B cell (primary cell): ENCODE results near the gene MICU1. TPM values are rescaled to one million over a fixed set of nuclear protein-coding genes. Genes with fewer than 3 reads are reported as not detected.
"Not testable (repeated sequence)": the region's sequence is repeated elsewhere in the genome, so short reads cannot be mapped to it uniquely, and the experiment has no call there.

ENCODE experiments used
- ATAC-seq: fragments of 200-7000 bp; cut with Tn5 transposase; one replicate; pipeline ENCODE4 v1.10.0; 2021; ENCODE audit warnings: low read depth, mild to moderate bottlenecking, moderate number of reproducible peaks, moderate library complexity
- CTCF ChIA-PET: fragments of 350-600 bp; sonication (Branson Sonifier 250); formaldehyde crosslinking; loops from one replicate; lab custom pipeline; 2021; ENCODE audit warnings: antibody characterized with exemption, inconsistent platforms; lab: Charles Lee
- POLR2A ChIA-PET: fragments of 350-600 bp; sonication (Branson Sonifier 250); formaldehyde crosslinking; loops from one replicate; lab custom pipeline; 2021; ENCODE audit warnings: antibody characterized with exemption; lab: Charles Lee
- DNase-seq: peaks from one replicate; pipeline ENCODE4 v3.0.0; 2013
- H2AFZ ChIP-seq: 2 replicates; pipeline ENCODE4 v1.6.1; 2012; ENCODE audit warnings: mild to moderate bottlenecking, low read depth, low read length; ENCODE audit not compliant: insufficient read depth, poor library complexity, severe bottlenecking
- H3K27ac ChIP-seq, 2 donors: 1 replicate in 1 of 2; 2 replicates in 1 of 2; pipeline ENCODE4 v1.5.1; 2012 to 2013; ENCODE audit warnings: low read length in 2 of 2, mild to moderate bottlenecking in 2 of 2, moderate library complexity in 1 of 2
- H3K27me3 ChIP-seq, 4 experiments: fragments of 200-600 bp in 1 of 4; sonication (generic) in 1 of 4; replicated peaks in 1 of 4; 1 replicate in 2 of 4; 2 replicates in 2 of 4; pipeline versions ENCODE4 v1.6.1 to v1.7.0; 2013 to 2016; ENCODE audit warnings: low read length in 3 of 4, mild to moderate bottlenecking in 2 of 4, mixed read lengths in 1 of 4, moderate library complexity in 1 of 4; ENCODE audit not compliant: insufficient read depth in 4 of 4, control insufficient read depth in 3 of 4; ENCODE audit errors: control extremely low read depth in 1 of 4
- H3K36me3 ChIP-seq, 2 experiments: replicated peaks in 1 of 2; 1 replicate in 1 of 2; 2 replicates in 1 of 2; pipeline versions ENCODE4 v1.6.1 to v1.7.1; 2013; ENCODE audit warnings: low read length in 1 of 2; ENCODE audit not compliant: insufficient read depth in 2 of 2, control insufficient read depth in 1 of 2; ENCODE audit errors: control extremely low read depth in 1 of 2, extremely low read depth in 1 of 2
- H3K4me1 ChIP-seq, 2 donors: fragments of 200-600 bp in 1 of 2; sonication (generic) in 1 of 2; 1 replicate in 1 of 2; 2 replicates in 1 of 2; pipeline versions ENCODE4 v1.5.1 to v1.6.1; 2013 to 2017; ENCODE audit warnings: low read length in 2 of 2; ENCODE audit not compliant: control insufficient read depth in 2 of 2, insufficient read depth in 2 of 2
- H3K4me2 ChIP-seq: replicated peaks from 2 replicates; pipeline ENCODE3; 2012; ENCODE audit warnings: mild to moderate bottlenecking, low read depth, low read length; ENCODE audit not compliant: poor library complexity, severe bottlenecking
- H3K4me3 ChIP-seq, 5 experiments: fragments of 200-600 bp in 1 of 5; sonication (generic) in 1 of 5; 1 replicate in 3 of 5; 2 replicates in 2 of 5; pipeline versions ENCODE4 v1.5.1 to v1.7.0; 2011 to 2016; ENCODE audit warnings: low read length in 4 of 5, mild to moderate bottlenecking in 4 of 5, low read depth in 2 of 5, control low read depth in 1 of 5, moderate library complexity in 1 of 5; ENCODE audit not compliant: insufficient read depth in 1 of 5; ENCODE audit errors: control extremely low read depth in 1 of 5, extremely low read depth in 1 of 5
- H3K79me2 ChIP-seq: fragments of 200-600 bp; sonication (generic); one replicate; pipeline ENCODE4 v1.6.0; 2016; ENCODE audit warnings: low read length; ENCODE audit not compliant: control insufficient read depth, insufficient read depth
- H3K9ac ChIP-seq: fragments of 200-600 bp; sonication (generic); 2 replicates; pipeline ENCODE4 v1.6.1; 2017; ENCODE audit warnings: mild to moderate bottlenecking, low read length, moderate library complexity
- H3K9me3 ChIP-seq, 3 donors: one replicate each; pipeline versions ENCODE4 v1.6.1 to v1.7.1; 2013; ENCODE audit warnings: low read length in 2 of 3; ENCODE audit not compliant: control insufficient read depth in 2 of 3, insufficient read depth in 1 of 3; ENCODE audit errors: control extremely low read depth in 1 of 3
- H4K20me1 ChIP-seq: 2 replicates; pipeline ENCODE4 v1.6.0; 2012; ENCODE audit warnings: mild to moderate bottlenecking, low read length; ENCODE audit not compliant: insufficient read depth, control insufficient read depth, poor library complexity, severe bottlenecking
- H3K27ac Mint-ChIP-seq: one replicate; pipeline ENCODE4 v1.8.0; 2021; ENCODE audit warnings: mixed read lengths
- H3K27me3 Mint-ChIP-seq: one replicate; pipeline ENCODE4 v1.8.0; 2021; ENCODE audit warnings: mixed read lengths
- H3K4me1 Mint-ChIP-seq: one replicate; pipeline ENCODE4 v1.8.0; 2021; ENCODE audit warnings: mixed read lengths
- H3K4me3 Mint-ChIP-seq: one replicate; pipeline ENCODE4 v1.8.0; 2021; ENCODE audit warnings: mixed read lengths
- H3K9me3 Mint-ChIP-seq: one replicate; pipeline ENCODE4 v1.8.0; 2022; ENCODE audit warnings: mixed read lengths; ENCODE audit not compliant: insufficient read depth
- whole genome bisulfite sequencing: methylation state at CpG from one replicate; pipeline ENCODE4 v1.1.5; 2013; ENCODE audit warnings: missing lambda C conversion rate; ENCODE audit not compliant: insufficient coverage; 5-methylcytosine and 5-hydroxymethylcytosine counted together
- intact Hi-C: fragments of 100-400 bp; cut with micrococcal nuclease; formaldehyde crosslinking; loops from one replicate; pipeline ENCODE4 v1.10.0; 2022
- polyA plus RNA-seq: library from polyadenylated mRNA; depleted of rRNA; stranded (reverse); fragments of >200 nt; gene quantifications from 2 replicates; pipeline ENCODE4 v1.2.3, GENCODE V29; 2012
- total RNA-seq, 2 donors: library from RNA; stranded (reverse); fragments of 120-200 nt in 1 of 2; gene quantifications; 1 replicate in 1 of 2; 2 replicates in 1 of 2; pipeline versions ENCODE4 v1.2.3 to v1.2.4, GENCODE V29; 2013 to 2022

The MICU1 gene
- total and polyA plus RNA-seq, 2 donors (not counting 1 experiment from before 2014, with no cell fraction given) = 12.0 to 34.7 TPM

DNA sequence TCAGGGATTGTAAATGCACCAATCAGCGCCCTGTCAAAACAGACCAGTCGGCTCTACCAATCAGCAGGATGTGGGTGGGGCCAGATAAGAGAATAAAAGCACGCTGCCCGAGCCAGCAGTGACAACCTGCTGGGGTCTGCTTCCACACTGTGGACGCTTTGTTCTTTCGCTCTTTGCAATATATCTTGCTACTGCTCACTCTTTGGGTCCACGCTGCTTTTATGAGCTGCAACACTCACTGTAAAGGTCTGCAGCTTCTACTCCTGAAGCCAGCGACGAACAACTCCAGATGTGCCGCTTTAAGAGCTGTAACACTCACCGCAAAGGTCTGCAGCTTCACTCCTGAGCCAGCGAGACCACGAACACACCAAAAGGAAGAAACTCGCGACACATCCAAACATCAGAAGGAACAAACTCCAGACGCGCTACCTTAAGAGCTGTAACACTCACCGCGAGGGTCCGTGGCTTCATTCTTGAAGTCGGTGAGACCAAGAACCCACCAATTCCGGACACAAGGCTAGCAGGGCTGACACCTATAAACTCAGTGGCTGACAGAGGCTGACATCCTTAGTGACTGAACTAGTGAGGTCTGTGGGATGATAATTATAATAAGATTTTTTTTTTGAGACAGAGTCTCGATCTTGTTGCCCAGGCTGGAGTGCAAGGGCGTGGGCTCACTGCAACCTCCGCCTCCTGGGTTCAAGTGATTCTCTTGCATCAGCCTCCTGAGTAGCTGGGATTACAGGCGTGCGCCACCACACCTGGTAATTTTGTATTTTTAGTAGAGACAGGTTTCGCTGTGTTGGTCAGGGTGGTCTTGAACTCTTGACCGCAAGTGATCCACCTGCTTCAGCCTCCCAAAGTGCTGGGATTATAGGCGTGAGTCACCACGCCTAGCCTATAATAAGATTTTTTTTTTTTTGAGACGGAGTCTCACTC is 298.9 kb downstream of the MICU1 start:
- DNase-seq = peak; percentile 50
- H3K27ac ChIP-seq = peak overlapping the region; percentile 12 to 54
- H3K27me3 ChIP-seq, H3K9ac ChIP-seq, ATAC-seq, H3K79me2 ChIP-seq, H3K27me3 Mint-ChIP-seq, H4K20me1 ChIP-seq, H3K36me3 ChIP-seq, H3K9me3 ChIP-seq, H3K9me3 Mint-ChIP-seq, intact Hi-C loops: not testable (repeated sequence)
- H3K4me1 Mint-ChIP-seq = peaks cover 82% of the 10 kb centered on the region
- H3K4me1 ChIP-seq = peaks cover 62 to 83% of the 10 kb centered on the region in 2 donors
- peak overlapping the region; percentile 87 for H3K4me3 Mint-ChIP-seq
- peak overlapping the region; percentile 87 for H3K27ac Mint-ChIP-seq
- H3K4me2 ChIP-seq = peak overlapping the region; percentile 65
- CTCF ChIA-PET = interaction anchor here (0.7 to 2.9 kb wide), 14 partner anchors 9 to 278 kb away, joined by 3 to 20 read pairs (median 4); no protein-coding TSS in a partner anchor
- POLR2A ChIA-PET = interaction anchor here (0.7 to 1.3 kb wide), 3 partner anchors 18 to 112 kb away, joined by 3 to 5 read pairs (median 4); no protein-coding TSS in a partner anchor
- WGBS = 40% methylated on average over 26 of the region's 32 CpGs
- H2AFZ ChIP-seq = peak overlapping the region; percentile 65
- peak overlapping the region in 4 of 5 experiments; percentile 25 to 41 (median 30) for H3K4me3 ChIP-seq

DNA sequence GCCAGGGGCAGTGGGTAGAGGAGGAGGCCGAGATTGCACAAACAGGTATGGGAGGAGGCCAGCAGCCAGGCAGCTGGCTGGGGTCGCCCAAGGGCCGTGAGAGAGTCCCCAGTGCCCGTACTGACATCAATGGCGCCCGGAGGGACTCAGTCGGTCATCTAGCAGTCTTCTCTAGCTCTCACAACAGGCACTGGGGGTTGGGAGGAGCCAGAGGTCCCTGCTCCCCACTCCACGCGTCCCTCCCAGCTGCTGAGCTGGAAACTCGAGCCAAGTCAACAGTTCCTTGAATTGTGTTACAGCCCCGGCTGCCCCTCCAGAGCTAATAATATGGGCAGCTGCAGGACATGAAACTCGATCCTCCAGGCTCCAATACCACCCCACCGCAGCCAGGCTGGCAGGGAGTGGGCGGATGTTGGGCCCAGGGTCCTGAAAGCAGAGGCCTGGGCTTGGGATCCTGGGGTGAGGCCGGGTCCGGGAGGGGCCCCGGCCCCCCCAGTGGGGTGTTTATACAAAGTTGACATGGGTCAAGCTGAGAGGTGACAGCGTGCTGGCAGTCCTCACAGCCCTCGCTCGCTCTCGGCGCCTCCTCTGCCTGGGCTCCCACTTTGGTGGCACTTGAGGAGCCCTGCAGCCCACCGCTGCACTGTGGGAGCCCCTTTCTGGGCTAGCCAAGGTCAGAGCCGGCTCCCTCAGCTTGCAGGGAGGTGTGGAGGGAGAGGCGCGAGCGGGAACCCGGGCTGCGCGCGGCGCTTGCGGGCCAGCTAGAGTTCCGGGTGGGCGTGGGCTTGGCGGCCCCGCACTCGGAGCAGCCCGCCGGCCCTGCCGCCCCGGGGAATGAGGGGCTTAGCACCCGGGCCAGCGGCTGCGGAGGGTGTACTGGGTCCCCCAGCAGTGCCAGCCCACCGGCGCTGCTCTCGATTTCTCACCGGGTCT is 300.4 kb downstream of the MICU1 start:
- DNase-seq, H3K9ac ChIP-seq, H3K27me3 ChIP-seq, H3K4me3 Mint-ChIP-seq, H4K20me1 ChIP-seq, H3K27ac Mint-ChIP-seq, H3K9me3 Mint-ChIP-seq, H3K27me3 Mint-ChIP-seq, H3K36me3 ChIP-seq, ATAC-seq, H3K79me2 ChIP-seq, intact Hi-C loops, H3K9me3 ChIP-seq, H2AFZ ChIP-seq, H3K4me3 ChIP-seq, H3K27ac ChIP-seq, H3K4me2 ChIP-seq: not testable (repeated sequence)
- peaks cover 83% of the 10 kb centered on the region for H3K4me1 Mint-ChIP-seq
- H3K4me1 ChIP-seq = peaks cover 65 to 83% of the 10 kb centered on the region in 2 donors
- ChIA-PET POLR2A (interaction anchor here (0.8 to 1.5 kb wide), 3 partner anchors 19 to 110 kb away, joined by 3 to 5 read pairs (median 3); no protein-coding TSS in a partner anchor), CTCF (interaction anchor here (1.2 to 2.9 kb wide), 8 partner anchors 9 to 276 kb away, joined by 3 to 20 read pairs (median 7); no protein-coding TSS in a partner anchor)
- 96% methylated on average over 44 of the region's 49 CpGs for WGBS
